IMR-90 (cell line): Measurements from ENCODE around the gene ITIH6. TPM values are rescaled to one million over a fixed set of nuclear protein-coding genes. Genes with fewer than 3 reads are reported as not detected.

Experiments used
- ATAC-seq: fragments of 200-7000 bp; cut with Tn5 transposase; 2 replicates; pipeline ENCODE4 v1.9.1; 2020; ENCODE audit warnings: low read depth, mild to moderate bottlenecking, moderate library complexity
- BruUV-seq: library from RNA; stranded (reverse); fragments of 400-500 nt; replicated peaks from 2 replicates; lab custom pipeline; 2021; lab: Mats Ljungman, UMichigan
- CTCF ChIA-PET: fragments of 300-600 bp; formaldehyde crosslinking; extraction: SDS; loops from one replicate; lab custom pipeline; 2021; ENCODE audit warnings: antibody characterized with exemption; lab: Yijun Ruan, JAX
- POLR2A ChIA-PET: fragments of 300-600 bp; sonication (Branson Sonifier 250); formaldehyde crosslinking; loops from one replicate; lab custom pipeline; 2022; ENCODE audit warnings: antibody characterized with exemption; ENCODE audit not compliant: unreplicated experiment; lab: Charles Lee
- DNase-seq: peaks from one replicate; pipeline ENCODE4 v3.0.0; 2013
- H2AFZ ChIP-seq: replicated peaks from 2 replicates; pipeline ENCODE3; 2013; ENCODE audit warnings: low read length, mild to moderate bottlenecking; ENCODE audit not compliant: poor library complexity
- H2AK5ac ChIP-seq: 2 replicates; pipeline ENCODE4 v1.6.1; 2013; ENCODE audit warnings: low read depth, low read length, inconsistent platforms
- H2AK9ac ChIP-seq: replicated peaks from 2 replicates; pipeline ENCODE3; 2013; ENCODE audit warnings: mild to moderate bottlenecking, low read depth, low read length, moderate library complexity; ENCODE audit not compliant: poor library complexity
- H2BK120ac ChIP-seq: 2 replicates; pipeline ENCODE4 v1.6.1; 2013; ENCODE audit warnings: low read depth, low read length, inconsistent platforms
- H2BK15ac ChIP-seq: 3 replicates; pipeline ENCODE4 v1.6.1; 2013; ENCODE audit warnings: low read depth, low read length, inconsistent platforms
- H2BK20ac ChIP-seq: 2 replicates; pipeline ENCODE4 v1.6.1; 2013; ENCODE audit warnings: low read depth, mild to moderate bottlenecking, inconsistent platforms, low read length, moderate library complexity
- H2BK5ac ChIP-seq: 2 replicates; pipeline ENCODE4 v1.6.1; 2013; ENCODE audit warnings: mild to moderate bottlenecking, low read depth, low read length, inconsistent platforms; ENCODE audit not compliant: poor library complexity, severe bottlenecking
- H3K14ac ChIP-seq: replicated peaks from 2 replicates; pipeline ENCODE4 v1.6.1; 2013; ENCODE audit warnings: low read depth, low read length, inconsistent platforms
- H3K18ac ChIP-seq: 2 replicates; pipeline ENCODE4 v1.6.1; 2013; ENCODE audit warnings: low read depth, low read length, control low read depth
- H3K23ac ChIP-seq: 2 replicates; pipeline ENCODE4 v1.6.1; 2013; ENCODE audit warnings: low read depth, low read length, inconsistent platforms
- H3K27ac ChIP-seq: 2 replicates; pipeline ENCODE4 v1.5.1; 2013; ENCODE audit warnings: mild to moderate bottlenecking, control low read depth, low read length; ENCODE audit not compliant: insufficient read depth
- H3K27me3 ChIP-seq: 2 replicates; pipeline ENCODE4 v1.6.1; 2013; ENCODE audit warnings: low read length; ENCODE audit not compliant: control insufficient read depth, insufficient read depth
- H3K36me3 ChIP-seq: 2 replicates; pipeline ENCODE4 v1.6.1; 2013; ENCODE audit warnings: low read length, mixed read lengths; ENCODE audit not compliant: control insufficient read depth, insufficient read depth
- H3K4ac ChIP-seq: 2 replicates; pipeline ENCODE4 v1.6.1; 2013; ENCODE audit warnings: low read depth, low read length, inconsistent platforms
- H3K4me1 ChIP-seq: 2 replicates; pipeline ENCODE4 v1.6.1; 2013; ENCODE audit warnings: low read length, mixed read lengths; ENCODE audit not compliant: control insufficient read depth, insufficient read depth
- H3K4me2 ChIP-seq: 2 replicates; pipeline ENCODE4 v1.6.1; 2013; ENCODE audit warnings: low read depth, mild to moderate bottlenecking, control low read depth, low read length, moderate library complexity
- H3K4me3 ChIP-seq: 2 replicates; pipeline ENCODE4 v1.5.1; 2013; ENCODE audit warnings: low read depth, mild to moderate bottlenecking, control low read depth, low read length, moderate library complexity; ENCODE audit not compliant: insufficient read depth
- H3K56ac ChIP-seq: 2 replicates; pipeline ENCODE4 v1.6.1; 2013; ENCODE audit warnings: low read length, inconsistent platforms; ENCODE audit not compliant: insufficient read depth; ENCODE audit errors: extremely low read depth
- H3K79me1 ChIP-seq, 2 experiments: 2 replicates each; pipeline ENCODE4 v1.6.1; 2013; ENCODE audit warnings: low read length in 2 of 2, inconsistent platforms in 1 of 2, low read depth in 1 of 2
- H3K9ac ChIP-seq: 2 replicates; pipeline ENCODE4 v1.6.1; 2013; ENCODE audit warnings: low read depth, low read length, control low read depth
- H3K9me1 ChIP-seq: 2 replicates; pipeline ENCODE4 v1.6.1; 2013; ENCODE audit warnings: low read length, inconsistent platforms; ENCODE audit not compliant: insufficient read depth
- H3K9me3 ChIP-seq: 2 replicates; pipeline ENCODE4 v1.6.1; 2013; ENCODE audit warnings: low read length; ENCODE audit not compliant: control insufficient read depth, insufficient read depth
- H4K20me1 ChIP-seq: 2 replicates; pipeline ENCODE4 v1.6.1; 2013; ENCODE audit warnings: low read length, inconsistent platforms; ENCODE audit not compliant: insufficient read depth
- H4K5ac ChIP-seq: 2 replicates; pipeline ENCODE4 v1.6.1; 2013; ENCODE audit warnings: mild to moderate bottlenecking, low read depth, low read length, control low read depth
- H4K8ac ChIP-seq, 2 experiments: 2 replicates each; pipeline ENCODE4 v1.6.1; 2013; ENCODE audit warnings: low read depth in 2 of 2, low read length in 2 of 2, control low read depth in 1 of 2, inconsistent platforms in 1 of 2
- H4K91ac ChIP-seq: 2 replicates; pipeline ENCODE4 v1.6.1; 2013; ENCODE audit warnings: low read depth, low read length, inconsistent platforms; ENCODE audit not compliant: insufficient read depth
- BHLHE40 ChIP-seq: fragments of 150-350 bp; IDR thresholded peaks from 2 replicates; pipeline ENCODE4 v1.6.1; 2016; ENCODE audit warnings: mild to moderate bottlenecking, low read depth, low read length
- CEBPB ChIP-seq: IDR thresholded peaks from 2 replicates; pipeline ENCODE4 v1.6.1; 2012; ENCODE audit warnings: low read depth, low read length, improper control_type of control experiment
- CHD1 ChIP-seq: IDR thresholded peaks from 2 replicates; pipeline ENCODE4 v1.6.1; 2012; ENCODE audit warnings: low read depth, low read length, improper control_type of control experiment
- CTCF ChIP-seq: conservative IDR thresholded peaks from 2 replicates; pipeline ENCODE4 v1.5.1; 2012; ENCODE audit warnings: mild to moderate bottlenecking, low read depth, low read length, improper control_type of control experiment
- ELK1 ChIP-seq: fragments of 150-350 bp; IDR thresholded peaks from 2 replicates; pipeline ENCODE4 v1.6.1; 2016; ENCODE audit warnings: low read depth, mild to moderate bottlenecking, low read length, moderate library complexity, borderline replicate concordance
- FOS ChIP-seq: fragments of 150-350 bp; IDR thresholded peaks from 2 replicates; pipeline ENCODE4 v1.6.1; 2016; ENCODE audit warnings: low read depth, low read length
- MAFK ChIP-seq: IDR thresholded peaks from 2 replicates; pipeline ENCODE4 v1.6.1; 2012; ENCODE audit warnings: low read depth, low read length, improper control_type of control experiment
- MAZ ChIP-seq: IDR thresholded peaks from 2 replicates; pipeline ENCODE4 v1.6.1; 2012; ENCODE audit warnings: low read depth, mild to moderate bottlenecking, low read length, improper control_type of control experiment, moderate library complexity, borderline replicate concordance
- MXI1 ChIP-seq: IDR thresholded peaks from 2 replicates; pipeline ENCODE4 v1.6.1; 2012; ENCODE audit warnings: low read depth, mild to moderate bottlenecking, low read length, moderate library complexity, borderline replicate concordance
- NFE2L2 ChIP-seq: fragments of 150-350 bp; IDR thresholded peaks from 2 replicates; pipeline ENCODE4 v1.6.1; 2016; ENCODE audit warnings: low read depth, mild to moderate bottlenecking, low read length
- POLR2A ChIP-seq: IDR thresholded peaks from 2 replicates; pipeline ENCODE4 v1.6.1; 2012; ENCODE audit warnings: mild to moderate bottlenecking, low read depth, low read length
- RAD21 ChIP-seq: IDR thresholded peaks from 2 replicates; pipeline ENCODE4 v1.6.1; 2012; ENCODE audit warnings: low read length, improper control_type of control experiment
- RCOR1 ChIP-seq: IDR thresholded peaks from 2 replicates; pipeline ENCODE4 v1.6.1; 2012; ENCODE audit warnings: mild to moderate bottlenecking, low read length, improper control_type of control experiment; ENCODE audit not compliant: insufficient replicate concordance
- RFX5 ChIP-seq: IDR thresholded peaks from 2 replicates; pipeline ENCODE4 v1.8.0; 2012; ENCODE audit warnings: low read depth, mild to moderate bottlenecking, low read length, moderate library complexity
- SMC3 ChIP-seq: fragments of 150-350 bp; IDR thresholded peaks from 2 replicates; pipeline ENCODE4 v1.6.1; 2016; ENCODE audit warnings: low read depth, mild to moderate bottlenecking, antibody characterized with exemption, low read length, moderate library complexity
- USF2 ChIP-seq: fragments of 150-350 bp; IDR thresholded peaks from 2 replicates; pipeline ENCODE4 v1.6.1; 2017; ENCODE audit warnings: mild to moderate bottlenecking, antibody characterized with exemption, low read length, low read depth
- WGBS, 2 experiments: methylation state at CpG; one replicate each; pipeline versions ENCODE4 v1.1.5 to v1.1.7; 2013; ENCODE audit warnings: missing lambda C conversion rate in 2 of 2; ENCODE audit not compliant: insufficient read length in 1 of 2; ENCODE audit errors: extremely low coverage in 2 of 2; 5-methylcytosine and 5-hydroxymethylcytosine counted together
- dilution Hi-C: fragments of 300-500 bp; cut with HindIII; formaldehyde crosslinking; loops from one replicate; pipeline ENCODE4 v1.14.3; 2018; ENCODE audit warnings: low sequenced_read_pairs; ENCODE audit not compliant: unreplicated experiment
- in situ Hi-C: fragments of 300-500 bp; cut with MboI; formaldehyde crosslinking; loops from 3 replicates; pipeline ENCODE4 v1.14.3; 2019; ENCODE audit warnings: low sequenced_read_pairs, inconsistent platforms, mixed read lengths
- intact Hi-C: fragments of 100-400 bp; cut with micrococcal nuclease; formaldehyde crosslinking; loops from 2 replicates; pipeline ENCODE4 v1.10.0; 2022
- polyA plus RNA-seq, 3 experiments: library from polyadenylated mRNA; depleted of rRNA; stranded (reverse); fragments of >200 nt; gene quantifications; 2 replicates each; pipeline ENCODE4 v1.2.3, GENCODE V29; 2012; ENCODE audit warnings: low replicate concordance in 1 of 3
- total RNA-seq: library from RNA; depleted of rRNA; stranded (reverse); fragments of >200 nt; gene quantifications from 2 replicates; pipeline ENCODE4 v1.2.3, GENCODE V29; 2012

ITIH6 gene
- total and polyA plus RNA-seq, 2 of the 4 experiments (the other 2 are of a cell fraction): not detected

- H3K14ac ChIP-seq: no peak overlapping the region
- H4K91ac ChIP-seq: no peak overlapping the region
- H3K27ac ChIP-seq: no peak overlapping the region
- DNase-seq (no peak), ATAC-seq (no peak)
- no peaks in the 10 kb centered on the region for H3K9me1 ChIP-seq
- H3K9ac ChIP-seq: no peak overlapping the region
- H3K4me3 ChIP-seq: no peak overlapping the region
- no TSS peak for BruUV-seq
- H3K23ac ChIP-seq: no peak overlapping the region
- H3K9me3 ChIP-seq: no peaks in the 10 kb centered on the region
- no peak overlapping the region for H2BK120ac ChIP-seq
- H3K18ac ChIP-seq: no peak overlapping the region
- TF ChIP-seq MAZ: no peak
- no peak for TF ChIP-seq CHD1
- TF ChIP-seq FOS: no peak
- no peak for TF ChIP-seq POLR2A
- TF ChIP-seq CEBPB: no peak
- no peak for TF ChIP-seq BHLHE40
- no peak for TF ChIP-seq ELK1
- TF ChIP-seq NFE2L2: no peak
- TF ChIP-seq MAFK: no peak
- no peak for TF ChIP-seq SMC3
- no peak for TF ChIP-seq RFX5
- no peak for TF ChIP-seq RCOR1
- no peak for TF ChIP-seq CTCF
- TF ChIP-seq MXI1: no peak
- no peak for TF ChIP-seq USF2
- no peak for TF ChIP-seq RAD21
- no peaks in the 10 kb centered on the region for H3K79me1 ChIP-seq
- no peaks in the 10 kb centered on the region for H3K4me1 ChIP-seq
- H4K5ac ChIP-seq: no peak overlapping the region
- H3K36me3 ChIP-seq: no peaks in the 10 kb centered on the region
- no peak overlapping the region for H2AFZ ChIP-seq
- H4K20me1 ChIP-seq: no peaks in the 10 kb centered on the region
- dilution Hi-C loops (no loop called here), intact Hi-C loops (no loop called here), in situ Hi-C loops (no loop called here)
- no peak overlapping the region for H3K4me2 ChIP-seq
- no peak overlapping the region for H2AK5ac ChIP-seq
- H2AK9ac ChIP-seq: no peak overlapping the region
- H3K4ac ChIP-seq: no peak overlapping the region
- no peak overlapping the region for H3K56ac ChIP-seq
- H4K8ac ChIP-seq: no peak overlapping the region
- peaks cover 23% of the 10 kb centered on the region for H3K27me3 ChIP-seq
- 57% methylated on average over 2 of the region's 4 CpGs; no CpG with 5 or more reads in 1 of the 2 experiments for WGBS, 2 experiments
- ChIA-PET POLR2A (no interaction called here), CTCF (no interaction called here)
- H2BK20ac ChIP-seq: no peak overlapping the region
- H2BK5ac ChIP-seq: no peak overlapping the region
- no peak overlapping the region for H2BK15ac ChIP-seq
Observed at GRCh38 chrX:54794795-54795194, 3.3 kb downstream of the ITIH6 start.
